Thyroid gland (tissue), 4 donors: Measurements from ENCODE around the gene ZNF677.

ENCODE experiments used
- CTCF ChIP-seq, 6 experiments: fragments of 200-600 bp in 3 of 6; fragments of 450-650 bp in 3 of 6; sonication (generic) in 3 of 6; IDR thresholded peaks; one replicate each; pipeline ENCODE4 v1.5.1; 2016 to 2019; ENCODE audit warnings: antibody characterized with exemption in 6 of 6, mild to moderate bottlenecking in 2 of 6, inconsistent platforms in 1 of 6, moderate library complexity in 1 of 6
- POLR2A ChIP-seq, 2 donors: fragments of 450-650 bp; IDR thresholded peaks; one replicate each; pipeline ENCODE4 v1.6.1; 2017; ENCODE audit warnings: antibody characterized with exemption in 2 of 2, mild to moderate bottlenecking in 2 of 2, moderate library complexity in 1 of 2

GRCh38 chr19:53195265-53195903 lies 59.3 kb downstream of the ZNF677 start:
- no peak for TF ChIP-seq POLR2A (IDR thresholded peaks at IDR 0.05)
- peak; percentile 80 to 97 (median 92) for TF ChIP-seq CTCF (IDR thresholded peaks at IDR 0.05)
